HG03558 (cell line): Measurements from ENCODE around the gene TNN.

Experiments used
- ATAC-seq: cut with Tn5 transposase; IDR thresholded peaks from one replicate; pipeline ENCODE4 v1.9.1; 2021; ENCODE audit warnings: moderate number of reproducible peaks; ENCODE audit not compliant: unreplicated experiment; ENCODE audit errors: extremely low read depth

Gene TNN

GRCh38 chr1:175137369-175137768, 69.7 kb downstream of the TNN start:
- no peak for ATAC-seq

- no peak for ATAC-seq
These were observed 70.9 kb downstream of the TNN start for GRCh38 chr1:175138579-175138978.

- no peak for ATAC-seq
These were observed 78.4 kb downstream of the TNN start for GRCh38 chr1:175145899-175146528.

- no peak for ATAC-seq
These were observed 79.0 kb downstream of the TNN start for GRCh38 chr1:175146529-175147213.

GRCh38 chr1:175147569-175147968, 79.9 kb downstream of the TNN start:
- ATAC-seq = no peak

- no peak for ATAC-seq
These were observed 80.4 kb downstream of the TNN start for GRCh38 chr1:175148068-175148467.

- no peak for ATAC-seq
These were observed 83.1 kb downstream of the TNN start for GRCh38 chr1:175150596-175151319.

GRCh38 chr1:175152006-175152652, 84.5 kb downstream of the TNN start:
- peak; percentile 45 for ATAC-seq

- ATAC-seq = no peak
These were observed 87.2 kb downstream of the TNN start for GRCh38 chr1:175154629-175155472.

GRCh38 chr1:175155473-175155856, 87.8 kb downstream of the TNN start:
- no peak for ATAC-seq

- ATAC-seq = no peak
These were observed 88.3 kb downstream of the TNN start for GRCh38 chr1:175155936-175156335.

- no peak for ATAC-seq
These were observed 89.6 kb downstream of the TNN start for GRCh38 chr1:175157200-175157599.

GRCh38 chr1:175158170-175158591, 90.5 kb downstream of the TNN start:
- ATAC-seq = no peak

GRCh38 chr1:175162955-175163354, 95.3 kb downstream of the TNN start:
- ATAC-seq = no peak

- no peak for ATAC-seq
These were observed 96.1 kb downstream of the TNN start for GRCh38 chr1:175163702-175164101.

- no peak for ATAC-seq
These were observed 97.1 kb downstream of the TNN start for GRCh38 chr1:175164751-175165150.

GRCh38 chr1:175166746-175167145, 99.1 kb downstream of the TNN start:
- ATAC-seq = no peak

GRCh38 chr1:175167861-175168260, 100.2 kb downstream of the TNN start:
- no peak for ATAC-seq

- no peak for ATAC-seq
These were observed 101.1 kb downstream of the TNN start for GRCh38 chr1:175168782-175169181.
